HG03097 (cell line): ENCODE measurements around the gene LRP5.
"Not testable (repeated sequence)": the region's sequence is repeated elsewhere in the genome, so short reads cannot be mapped to it uniquely, and the experiment has no call there.

Experiments used
- ATAC-seq: cut with Tn5 transposase; IDR thresholded peaks from one replicate; pipeline ENCODE4 v1.9.1; 2021; ENCODE audit not compliant: unreplicated experiment, low FRiP score

The LRP5 gene

DNA sequence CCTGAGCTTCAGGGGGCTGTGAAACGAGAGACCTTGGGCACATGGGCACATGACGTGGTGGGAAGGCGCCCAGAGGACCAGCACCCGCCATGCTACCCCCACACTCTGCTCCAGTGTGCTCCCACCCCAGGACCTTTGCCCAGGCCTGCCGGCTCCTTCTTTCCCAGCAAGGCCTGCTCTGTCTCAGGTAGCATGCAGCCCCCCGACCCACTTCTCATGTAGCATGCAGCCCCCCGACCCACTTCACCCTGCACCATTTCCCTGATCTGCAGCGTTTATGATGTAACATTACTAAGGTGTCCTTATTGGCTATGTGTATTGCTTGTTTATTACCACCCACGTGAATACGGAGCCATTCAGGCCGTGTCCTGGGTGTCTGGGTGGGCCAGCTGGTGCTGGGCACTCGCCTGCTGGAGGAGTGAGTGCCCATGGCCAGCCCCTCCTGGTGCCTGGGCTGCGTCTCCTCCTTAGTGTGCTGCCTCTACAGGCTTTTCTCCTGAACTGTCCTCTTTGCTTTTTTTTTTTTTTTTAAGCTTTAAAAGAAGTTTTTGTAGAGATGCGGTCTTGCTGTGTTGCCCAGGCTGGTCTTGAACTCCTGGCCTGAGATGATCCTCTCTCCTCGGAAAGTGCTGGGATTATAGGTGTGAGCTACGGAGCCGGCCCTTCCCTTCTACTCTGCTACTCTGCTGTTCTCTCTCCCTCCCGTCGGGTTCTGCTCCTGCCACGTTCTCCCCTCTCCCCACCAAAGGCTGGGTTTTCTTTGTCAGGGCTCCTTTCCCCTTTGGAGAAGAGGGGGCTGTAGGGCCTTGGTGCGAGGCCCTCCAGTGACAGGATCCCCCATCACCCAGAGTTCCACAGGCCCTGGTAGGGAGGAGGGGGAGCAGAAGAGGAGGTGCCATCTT, 29.4 kb downstream of the LRP5 start:
- no peak for ATAC-seq

- ATAC-seq = no peak
These were observed 30.2 kb downstream of the LRP5 start for GRCh38 chr11:68342459-68343158.

- ATAC-seq = no peak
These were observed 31.4 kb downstream of the LRP5 start for GRCh38 chr11:68343761-68344256.

GRCh38 chr11:68344821-68345220, 32.4 kb downstream of the LRP5 start:
- ATAC-seq = not testable (repeated sequence)

DNA sequence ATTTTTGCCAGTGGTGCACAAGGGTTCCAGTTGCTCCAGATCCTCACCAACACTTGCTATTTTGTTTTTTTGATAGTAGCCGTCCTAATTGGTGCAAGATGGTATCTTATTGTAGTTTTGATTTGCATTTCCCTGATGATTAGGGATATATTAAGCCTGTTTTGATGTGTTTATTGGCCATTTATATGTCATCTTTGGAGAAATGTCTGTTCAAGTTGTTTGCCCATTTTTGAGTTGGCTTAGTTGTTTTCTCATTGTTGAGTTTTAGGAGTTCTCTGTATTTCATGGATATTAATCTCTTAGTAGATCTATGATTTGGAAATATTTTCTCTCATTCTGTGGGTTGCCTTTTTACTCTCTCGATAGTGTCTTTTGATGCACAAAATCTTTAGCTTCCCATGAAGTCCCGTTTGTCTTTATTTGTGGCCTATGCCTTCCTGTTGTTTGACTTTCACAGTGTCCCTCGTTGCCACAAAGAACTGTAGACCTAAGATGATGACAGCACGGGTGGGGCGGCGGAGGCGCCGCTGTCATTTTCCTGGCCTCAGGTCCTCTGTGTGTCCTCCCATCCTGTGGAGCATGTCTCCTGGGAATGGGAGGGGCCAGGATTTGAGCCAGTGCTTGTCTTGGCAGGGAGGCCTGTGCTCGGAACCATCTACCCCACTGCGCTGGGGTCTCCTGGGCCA, 33.5 kb downstream of the LRP5 start:
- ATAC-seq = no peak

GRCh38 chr11:68346462-68346790, 34.0 kb downstream of the LRP5 start:
- ATAC-seq = no peak

GRCh38 chr11:68347345-68347744, 35.0 kb downstream of the LRP5 start:
- no peak for ATAC-seq

DNA sequence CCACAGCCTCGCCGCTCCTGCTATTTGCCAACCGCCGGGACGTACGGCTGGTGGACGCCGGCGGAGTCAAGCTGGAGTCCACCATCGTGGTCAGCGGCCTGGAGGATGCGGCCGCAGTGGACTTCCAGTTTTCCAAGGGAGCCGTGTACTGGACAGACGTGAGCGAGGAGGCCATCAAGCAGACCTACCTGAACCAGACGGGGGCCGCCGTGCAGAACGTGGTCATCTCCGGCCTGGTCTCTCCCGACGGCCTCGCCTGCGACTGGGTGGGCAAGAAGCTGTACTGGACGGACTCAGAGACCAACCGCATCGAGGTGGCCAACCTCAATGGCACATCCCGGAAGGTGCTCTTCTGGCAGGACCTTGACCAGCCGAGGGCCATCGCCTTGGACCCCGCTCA, 35.5 kb downstream of the LRP5 start:
- ATAC-seq = no peak

DNA sequence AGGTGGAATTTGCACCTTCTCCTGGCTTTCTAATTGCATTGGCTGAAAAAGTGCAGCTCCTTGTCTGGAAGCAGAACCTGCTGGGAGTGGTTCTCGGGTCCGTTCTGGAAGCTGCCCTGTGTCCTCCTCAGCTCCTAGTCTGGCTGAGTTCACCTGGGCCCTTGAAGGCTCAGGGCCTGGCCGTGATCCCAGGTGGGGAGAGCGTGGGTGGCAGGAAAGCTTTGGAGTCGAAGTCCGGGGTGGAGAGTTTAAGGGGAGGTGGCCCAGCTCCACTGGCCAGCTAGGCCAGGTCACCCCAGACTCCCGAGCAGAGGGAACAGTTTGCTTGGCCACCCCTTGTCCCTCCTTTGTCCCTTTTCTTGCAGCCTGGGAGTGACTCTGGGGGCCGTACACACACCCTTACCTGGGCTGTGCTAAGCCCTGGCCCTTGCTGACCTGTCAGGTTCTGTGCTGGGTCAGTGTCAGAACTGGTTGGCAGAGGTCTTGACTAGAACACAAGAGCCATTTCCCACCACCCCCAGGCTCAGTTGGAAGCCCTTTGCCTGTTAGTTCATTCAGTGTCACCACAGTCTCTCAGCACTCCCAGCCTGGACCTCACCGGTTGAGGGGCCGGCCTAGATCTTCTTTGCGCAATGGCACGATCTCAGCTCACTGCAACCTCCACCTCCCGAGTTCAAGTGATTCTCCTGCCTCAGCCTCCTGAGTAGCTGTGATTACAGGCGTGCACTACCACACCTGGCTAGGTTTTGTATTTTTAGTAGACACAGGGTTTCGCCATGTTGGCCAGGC, 37.3 kb downstream of the LRP5 start:
- no peak for ATAC-seq

DNA sequence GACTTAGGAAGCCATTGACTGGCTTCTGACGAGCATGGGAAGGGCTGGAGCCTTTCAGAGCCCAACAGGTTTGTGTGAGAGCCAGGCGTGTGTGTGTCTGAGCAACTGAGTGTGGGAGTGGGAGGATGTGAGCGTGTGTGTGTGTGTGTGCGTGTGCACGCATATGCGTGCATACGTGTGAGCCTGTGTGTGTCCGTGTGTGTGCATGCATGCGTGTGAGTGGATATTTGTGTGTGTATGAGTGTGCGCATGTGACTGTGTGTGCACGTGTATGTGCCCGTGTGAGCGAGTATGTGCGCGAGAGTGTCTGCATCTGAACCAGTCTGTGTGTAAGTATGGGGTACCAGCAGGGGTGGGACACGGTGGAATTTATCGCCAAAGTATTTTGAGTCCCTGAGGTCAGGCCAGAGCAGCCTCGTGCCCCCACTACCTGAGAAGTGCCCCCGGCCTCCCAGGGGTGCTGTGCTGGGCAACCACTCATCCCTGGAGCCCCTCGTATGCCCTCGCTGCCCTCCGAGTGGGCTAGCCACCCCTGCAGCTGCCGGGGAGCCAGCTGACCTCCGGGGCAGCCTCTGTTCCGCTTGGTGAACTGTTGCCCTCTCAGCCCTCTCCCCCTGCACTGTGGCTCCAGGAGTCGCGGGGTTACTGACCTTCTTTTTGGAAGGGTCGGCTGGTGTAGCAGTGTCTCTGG, 38.5 kb downstream of the LRP5 start:
- ATAC-seq = no peak

DNA sequence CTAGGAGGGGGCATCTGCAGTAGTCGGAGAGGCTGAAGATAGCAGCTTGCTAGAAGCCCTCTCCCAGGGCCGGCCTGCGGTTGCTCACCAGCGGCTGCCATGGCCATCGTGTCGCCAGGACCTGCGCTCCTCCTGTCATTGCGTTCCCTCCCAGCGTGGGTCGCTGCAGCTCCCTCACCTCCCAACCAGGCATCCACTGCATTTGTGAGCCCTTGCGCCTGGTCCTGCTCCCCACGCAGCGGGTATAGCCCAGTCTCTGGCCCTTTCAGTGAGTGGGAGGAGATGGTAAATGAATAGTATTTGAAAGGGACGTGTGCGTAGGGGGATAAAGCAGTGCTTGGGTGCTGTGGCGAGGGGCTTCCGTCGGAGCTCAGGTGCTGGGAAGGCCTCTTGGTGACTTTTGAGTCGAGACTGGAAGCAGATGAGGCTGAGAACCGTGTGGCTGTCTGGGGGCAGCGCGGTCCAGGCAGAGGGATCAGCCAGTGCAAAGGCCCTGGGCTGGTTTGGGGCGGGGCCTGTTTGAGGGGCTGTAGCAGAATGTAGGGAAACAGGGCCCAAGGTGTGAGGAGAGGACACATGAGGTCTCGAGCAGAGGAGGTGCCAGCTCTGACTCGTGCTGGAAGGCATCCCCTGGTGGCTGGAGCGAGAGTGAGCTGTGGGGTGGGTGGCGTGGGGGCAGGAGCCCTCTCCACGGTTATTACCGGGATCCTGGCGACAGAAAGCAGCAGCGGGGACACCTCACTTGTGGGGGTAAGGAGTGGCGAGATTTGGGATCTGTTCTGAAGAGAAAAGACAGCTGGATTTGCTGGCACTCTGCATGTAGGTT, 39.3 kb downstream of the LRP5 start:
- no peak for ATAC-seq

DNA sequence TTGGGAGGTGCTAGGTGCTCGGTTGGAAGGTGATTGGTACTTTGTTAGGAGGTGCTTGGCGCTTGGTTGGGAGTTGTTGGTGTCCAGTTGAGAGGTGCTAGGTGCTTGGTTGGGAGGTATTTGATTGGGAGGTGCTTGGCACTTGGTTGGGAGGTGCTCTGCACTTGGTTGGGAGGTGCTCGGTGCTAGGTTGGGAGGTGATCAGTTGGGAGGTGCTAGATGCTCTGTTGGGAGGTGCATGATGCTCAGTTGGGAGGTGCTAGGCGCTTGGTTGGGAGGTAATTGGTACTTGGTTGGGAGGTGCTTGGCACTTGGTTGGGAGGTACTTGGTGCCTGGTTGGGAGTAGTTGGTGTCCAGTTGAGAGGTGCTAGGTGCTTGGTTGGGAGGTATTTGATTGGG, 40.2 kb downstream of the LRP5 start:
- ATAC-seq = no peak

DNA sequence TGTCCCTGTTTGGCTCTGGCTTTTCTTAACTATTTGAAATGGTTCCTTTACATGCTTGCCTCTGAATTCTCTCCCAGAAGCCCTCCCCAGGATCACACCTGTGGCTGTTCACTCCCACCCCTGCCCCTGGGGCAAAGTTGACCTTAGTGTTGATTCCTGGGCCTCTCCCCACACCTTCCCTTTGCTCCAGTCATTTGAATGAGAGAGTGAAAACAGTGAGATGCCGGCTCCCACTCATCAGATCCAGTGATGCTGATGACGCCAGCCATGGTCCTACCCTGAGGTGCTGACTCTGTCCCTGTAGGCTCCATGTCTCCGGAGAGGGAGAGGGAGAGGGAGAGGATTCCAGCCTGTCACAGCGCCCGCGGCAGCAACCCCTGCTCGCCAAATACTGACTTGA, 40.7 kb downstream of the LRP5 start:
- ATAC-seq = no peak

DNA sequence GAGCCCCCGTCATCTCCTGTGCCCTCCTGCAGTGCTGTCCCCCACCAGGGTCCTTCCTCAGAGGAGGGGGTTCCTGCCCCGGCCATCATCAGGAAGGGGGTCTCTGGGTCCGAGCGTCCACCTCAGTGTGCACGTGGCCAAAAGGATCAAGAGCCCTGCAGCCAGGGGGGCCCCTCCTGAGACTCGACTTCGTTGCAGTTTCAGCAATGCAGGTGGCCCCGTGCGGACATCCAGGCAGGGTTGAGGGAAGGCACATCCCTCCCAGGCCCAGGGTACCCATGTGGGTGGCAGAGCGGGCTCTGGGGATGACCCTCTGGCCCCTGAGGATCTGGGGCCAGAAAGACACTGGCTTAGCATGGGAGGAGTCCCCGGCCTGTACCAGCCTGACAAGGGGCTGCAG, 41.3 kb downstream of the LRP5 start:
- no peak for ATAC-seq

DNA sequence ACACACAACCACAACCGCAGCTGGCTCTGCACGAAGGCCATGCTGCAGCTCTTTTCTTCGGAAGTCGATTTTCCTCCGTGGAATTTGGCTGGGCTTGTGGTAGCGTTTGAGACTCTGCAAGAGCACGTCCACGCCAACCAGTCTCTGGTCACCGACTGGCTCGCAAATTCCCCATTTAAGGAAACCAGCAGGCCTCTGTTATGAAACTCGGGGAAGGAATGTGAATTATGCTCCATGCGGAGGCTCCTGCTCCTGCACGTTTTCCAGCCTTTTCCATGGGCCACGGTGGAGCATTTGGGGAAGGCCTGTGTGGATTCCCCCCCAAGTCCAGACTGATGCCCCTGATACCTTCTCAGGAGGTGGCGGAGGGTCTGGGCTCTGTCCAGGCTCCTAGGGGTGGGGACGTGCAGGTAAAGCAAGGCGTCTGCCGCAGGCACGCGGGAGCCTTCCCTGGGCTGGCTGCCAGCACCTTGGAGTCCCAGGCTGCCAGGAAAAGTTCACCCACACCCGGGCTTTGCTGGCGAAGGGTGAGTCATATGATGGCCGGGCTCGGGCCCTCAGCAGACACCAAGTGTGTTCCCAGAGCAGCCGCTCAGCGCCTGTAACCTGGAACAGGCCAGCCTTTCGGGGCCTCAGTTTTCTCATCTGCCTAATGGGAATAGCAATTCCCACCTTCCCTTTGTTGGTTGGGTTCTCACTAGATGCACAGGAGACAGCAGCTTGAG, 41.9 kb downstream of the LRP5 start:
- no peak for ATAC-seq

- no peak for ATAC-seq
These were observed 43.1 kb downstream of the LRP5 start for GRCh38 chr11:68355471-68355870.

GRCh38 chr11:68357568-68357967, 45.2 kb downstream of the LRP5 start:
- ATAC-seq = no peak

GRCh38 chr11:68358416-68358815, 46.0 kb downstream of the LRP5 start:
- ATAC-seq = no peak

- no peak for ATAC-seq
These were observed 49.3 kb downstream of the LRP5 start for GRCh38 chr11:68361702-68362101.
